ENCODE measurements around the gene AHCYL2. TPM values are rescaled to one million over a fixed set of nuclear protein-coding genes. Genes with fewer than 3 reads are reported as not detected.

AHCYL2 gene
- total RNA-seq, 1 experiment from 2014 or later = 23.2 TPM

- H3K9me3 ChIP-seq (ENCODE audit: control insufficient read depth, low read depth, low read length) = no peaks in the 10 kb centered on the region
- H3K23me2 ChIP-seq (ENCODE audit: insufficient read length, low read depth, low read length, poor library complexity, severe bottlenecking) = no peaks in the 10 kb centered on the region
- H3K36me3 Mint-ChIP-seq (ENCODE audit: insufficient read depth in 1 of 3, low read depth in 3 of 3) = no peaks in the 10 kb centered on the region
- H3K4me3 Mint-ChIP-seq = no peak overlapping the region
- H3K23ac ChIP-seq (ENCODE audit: insufficient read length, low read depth, low read length) = no peak overlapping the region
- H3K4me2 ChIP-seq (ENCODE audit: insufficient read depth, insufficient read length, low read length) = no peak overlapping the region
- H3K27me3 ChIP-seq (ENCODE audit: insufficient read depth, low read length) = no peaks in the 10 kb centered on the region
- H3T11ph ChIP-seq (ENCODE audit: low read length) = no peak overlapping the region
- no peak overlapping the region for H3K14ac ChIP-seq (ENCODE audit: insufficient read depth, low read length)
- H3K18ac ChIP-seq (ENCODE audit: insufficient read length, low read depth, low read length) = no peak overlapping the region
- H4K8ac ChIP-seq (replicated peaks; ENCODE audit: insufficient read length, low read depth, low read length) = no peak overlapping the region
- no peaks in the 10 kb centered on the region for H3K79me2 ChIP-seq (ENCODE audit: insufficient read depth, low read length)
- no peaks in the 10 kb centered on the region for H3K79me1 ChIP-seq (ENCODE audit: insufficient read depth, low read depth, low read length, poor library complexity, severe bottlenecking)
- H4K20me1 ChIP-seq (ENCODE audit: control insufficient read depth, insufficient read depth, insufficient read length) = no peaks in the 10 kb centered on the region
- no peaks in the 10 kb centered on the region for H3K9me3 Mint-ChIP-seq
- no peak overlapping the region for H2AK5ac ChIP-seq (ENCODE audit: insufficient read length, low read length)
- no peak overlapping the region for H2AFZ ChIP-seq (ENCODE audit: low read length)
- peaks cover 4 to 5% of the 10 kb centered on the region in 2 experiments; a peak in 2 of 4 replicates for H3K4me1 Mint-ChIP-seq
- peak overlapping the region in 1 of 3 experiments; percentile 5; a peak in 1 of 7 replicates for H3K27ac Mint-ChIP-seq
- H2BK20ac ChIP-seq (ENCODE audit: low read depth, low read length, poor library complexity, severe bottlenecking) = no peak overlapping the region
- no peaks in the 10 kb centered on the region for H3K4me1 ChIP-seq (ENCODE audit: insufficient read depth, low read length)
- H4K5ac ChIP-seq (ENCODE audit: insufficient read length, low read depth, low read length) = no peak overlapping the region
- TF ChIP-seq, protein P1, sequence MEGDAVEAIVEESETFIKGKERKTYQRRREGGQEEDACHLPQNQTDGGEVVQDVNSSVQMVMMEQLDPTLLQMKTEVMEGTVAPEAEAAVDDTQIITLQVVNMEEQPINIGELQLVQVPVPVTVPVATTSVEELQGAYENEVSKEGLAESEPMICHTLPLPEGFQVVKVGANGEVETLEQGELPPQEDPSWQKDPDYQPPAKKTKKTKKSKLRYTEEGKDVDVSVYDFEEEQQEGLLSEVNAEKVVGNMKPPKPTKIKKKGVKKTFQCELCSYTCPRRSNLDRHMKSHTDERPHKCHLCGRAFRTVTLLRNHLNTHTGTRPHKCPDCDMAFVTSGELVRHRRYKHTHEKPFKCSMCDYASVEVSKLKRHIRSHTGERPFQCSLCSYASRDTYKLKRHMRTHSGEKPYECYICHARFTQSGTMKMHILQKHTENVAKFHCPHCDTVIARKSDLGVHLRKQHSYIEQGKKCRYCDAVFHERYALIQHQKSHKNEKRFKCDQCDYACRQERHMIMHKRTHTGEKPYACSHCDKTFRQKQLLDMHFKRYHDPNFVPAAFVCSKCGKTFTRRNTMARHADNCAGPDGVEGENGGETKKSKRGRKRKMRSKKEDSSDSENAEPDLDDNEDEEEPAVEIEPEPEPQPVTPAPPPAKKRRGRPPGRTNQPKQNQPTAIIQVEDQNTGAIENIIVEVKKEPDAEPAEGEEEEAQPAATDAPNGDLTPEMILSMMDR (conservative IDR thresholded peaks at IDR 0.05) = no peak
- no CpG with 5 or more reads among the region's 2 CpGs for WGBS (ENCODE audit: extremely low coverage, insufficient read length, low lambda C conversion rate)
- no peak overlapping the region for H4K91ac ChIP-seq (ENCODE audit: insufficient read length, low read depth, low read length)
- H3K27me3 Mint-ChIP-seq (ENCODE audit: low read depth) = no peaks in the 10 kb centered on the region
- no peak overlapping the region for H2BK120ac ChIP-seq (ENCODE audit: low read depth, low read length, poor library complexity, severe bottlenecking)
- no peak overlapping the region for H3K4ac ChIP-seq (ENCODE audit: low read depth, low read length)
- no peak for DNase-seq
- no peak overlapping the region for H3K56ac ChIP-seq (ENCODE audit: insufficient read length, low read depth, low read length)
- no peak overlapping the region for H3K9ac ChIP-seq (ENCODE audit: extremely low read depth, insufficient read length, low read length)
- H2BK12ac ChIP-seq (ENCODE audit: insufficient read length, low read depth, low read length) = no peak overlapping the region
- no peak overlapping the region for H2BK15ac ChIP-seq (ENCODE audit: low read depth, low read length)
- no peak overlapping the region for H2BK5ac ChIP-seq (ENCODE audit: insufficient read length, low read length)
- no peak overlapping the region for H3K27ac ChIP-seq (ENCODE audit: insufficient read length, low read depth, low read length)
Observed at GRCh38 chr7:129315960-129316359, 91.1 kb downstream of the AHCYL2 start.

Data from H9 (cell line).